ENCODE data around the gene CCNDBP1.

- TF ChIP-seq CTCF (IDR thresholded peaks at IDR 0.05 in 2 of 3, conservative IDR thresholded peaks at IDR 0.05 in 1 of 3; ENCODE audit: borderline replicate concordance in 1 of 3, insufficient read depth in 1 of 3, low read depth in 2 of 3, low read length in 2 of 3) (no peak), MAX (IDR thresholded peaks at IDR 0.05) (no peak), FOSL1 (IDR thresholded peaks at IDR 0.05; ENCODE audit: low read depth) (no peak), RAD21 (IDR thresholded peaks at IDR 0.05; ENCODE audit: low read depth) (no peak), EZH2 (IDR thresholded peaks at IDR 0.05) (no peak), POLR2AphosphoS5 (IDR thresholded peaks at IDR 0.05; ENCODE audit: low read depth, low read length) (no peak), ATF3 (IDR thresholded peaks at IDR 0.05) (no peak), POLR2A (IDR thresholded peaks at IDR 0.05; ENCODE audit: borderline replicate concordance, extremely low read depth, insufficient read depth, insufficient read length) (no peak), REST (IDR thresholded peaks at IDR 0.05; ENCODE audit: low read depth) (no peak), ELF1 (IDR thresholded peaks at IDR 0.05; ENCODE audit: borderline replicate concordance, low read depth) (no peak), ZNF274 (IDR thresholded peaks at IDR 0.05; ENCODE audit: low read depth, low read length) (no peak)
Measured at GRCh38 chr15:43238671-43239131, 53.5 kb downstream of the CCNDBP1 start.
